Ishikawa (cell line): ENCODE measurements around the gene GPX7.

ENCODE experiments used
- EGR1 ChIP-seq: IDR thresholded peaks from 2 replicates; pipeline ENCODE4 v1.6.1; 2012
- EP300 ChIP-seq: IDR thresholded peaks from 2 replicates; pipeline ENCODE4 v1.6.1; 2012; ENCODE audit warnings: borderline replicate concordance
- FOXM1 ChIP-seq: IDR thresholded peaks from 2 replicates; pipeline ENCODE4 v1.6.1; 2012; ENCODE audit warnings: low read depth, borderline replicate concordance
- NFIC ChIP-seq: IDR thresholded peaks from 2 replicates; pipeline ENCODE4 v1.6.1; 2012

DNA sequence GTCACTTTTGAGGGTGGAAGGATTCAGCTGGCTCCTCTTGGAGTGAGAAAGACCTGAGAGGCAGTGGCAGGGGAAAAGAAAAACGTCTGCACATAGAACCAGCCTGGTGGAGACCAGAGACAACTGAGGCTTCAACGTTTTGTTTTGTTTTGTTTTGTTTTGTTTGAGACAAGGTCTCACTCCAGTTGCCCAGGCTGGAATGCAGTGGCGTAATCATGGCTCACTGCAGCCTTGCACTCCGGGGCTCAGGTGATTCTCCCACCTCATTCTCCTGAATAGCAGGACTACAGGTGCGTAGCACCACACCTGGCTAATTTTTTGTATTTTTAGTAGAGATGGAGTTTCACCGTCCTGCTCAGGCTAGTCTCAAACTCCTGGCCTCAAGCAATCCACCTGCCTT lies 43.1 kb downstream of the GPX7 start:
- no peak for TF ChIP-seq NFIC
- TF ChIP-seq EGR1 = no peak
- no peak for TF ChIP-seq EP300
- no peak for TF ChIP-seq FOXM1
